ENCODE data around the gene PITPNC1. TPM values are rescaled to one million over a fixed set of nuclear protein-coding genes. Genes with fewer than 3 reads are reported as not detected.

Gene PITPNC1
- total RNA-seq, 1 donor from 2014 or later, result 13.0 TPM

- Histone ChIP-seq H3K4me3 (ENCODE audit: low read depth, low read length) (no peak overlapping the region), H3K36me3 (ENCODE audit: control insufficient read depth, insufficient read depth, low read length) (no peaks in the 10 kb centered on the region), H3K27me3 (ENCODE audit: control insufficient read depth, insufficient read depth, low read length) (no peaks in the 10 kb centered on the region)
- TF ChIP-seq CTCF (IDR thresholded peaks at IDR 0.05; ENCODE audit: insufficient read depth, low read length, poor library complexity, severe bottlenecking), result no peak
- DNase-seq (ENCODE audit: low read depth), result no peak
Measured at GRCh38 chr17:67517325-67517724, 140.2 kb downstream of the PITPNC1 start.

GRCh38 chr17:67518876-67519275 is 141.8 kb downstream of the PITPNC1 start:
- H3K27me3 ChIP-seq (ENCODE audit: control insufficient read depth, insufficient read depth, low read length), result no peaks in the 10 kb centered on the region
- DNase-seq (ENCODE audit: low read depth), result no peak
- H3K4me3 ChIP-seq (ENCODE audit: low read depth, low read length), result no peak overlapping the region
- no peak for TF ChIP-seq CTCF (IDR thresholded peaks at IDR 0.05; ENCODE audit: insufficient read depth, low read length, poor library complexity, severe bottlenecking)
- H3K36me3 ChIP-seq (ENCODE audit: control insufficient read depth, insufficient read depth, low read length), result no peaks in the 10 kb centered on the region

- no peak overlapping the region for H3K4me3 ChIP-seq (ENCODE audit: low read depth, low read length)
- H3K27me3 ChIP-seq (ENCODE audit: control insufficient read depth, insufficient read depth, low read length), result no peaks in the 10 kb centered on the region
- no peak for DNase-seq (ENCODE audit: low read depth)
- no peaks in the 10 kb centered on the region for H3K36me3 ChIP-seq (ENCODE audit: control insufficient read depth, insufficient read depth, low read length)
- no peak for TF ChIP-seq CTCF (IDR thresholded peaks at IDR 0.05; ENCODE audit: insufficient read depth, low read length, poor library complexity, severe bottlenecking)
Measured at GRCh38 chr17:67519801-67520251, 142.7 kb downstream of the PITPNC1 start.

GRCh38 chr17:67520252-67520906 is 143.3 kb downstream of the PITPNC1 start:
- H3K36me3 ChIP-seq (ENCODE audit: control insufficient read depth, insufficient read depth, low read length), result no peaks in the 10 kb centered on the region
- TF ChIP-seq CTCF (IDR thresholded peaks at IDR 0.05; ENCODE audit: insufficient read depth, low read length, poor library complexity, severe bottlenecking), result no peak
- no peak for DNase-seq (ENCODE audit: low read depth)
- H3K4me3 ChIP-seq (ENCODE audit: low read depth, low read length), result no peak overlapping the region
- no peaks in the 10 kb centered on the region for H3K27me3 ChIP-seq (ENCODE audit: control insufficient read depth, insufficient read depth, low read length)

GRCh38 chr17:67520916-67521774 is 144.1 kb downstream of the PITPNC1 start:
- TF ChIP-seq CTCF (IDR thresholded peaks at IDR 0.05; ENCODE audit: insufficient read depth, low read length, poor library complexity, severe bottlenecking), result no peak
- no peak for DNase-seq (ENCODE audit: low read depth)
- Histone ChIP-seq H3K36me3 (ENCODE audit: control insufficient read depth, insufficient read depth, low read length) (no peaks in the 10 kb centered on the region), H3K4me3 (ENCODE audit: low read depth, low read length) (no peak overlapping the region), H3K27me3 (ENCODE audit: control insufficient read depth, insufficient read depth, low read length) (no peaks in the 10 kb centered on the region)

All from kidney epithelial cell (primary cell).